GM20000 (cell line): ENCODE measurements around the gene SYK.
A peak's percentile ranks its signal among the peaks of the same experiment; 100 is the strongest.

Source experiments
- DNase-seq: peaks from one replicate; pipeline ENCODE4 v3.0.0; 2012; ENCODE audit warnings: low spot score
- CTCF ChIP-seq: IDR thresholded peaks from 2 replicates; pipeline ENCODE4 v1.5.1; 2012; ENCODE audit warnings: mild to moderate bottlenecking, control low read depth; ENCODE audit errors: extremely low read depth, missing control alignments

SYK gene

GRCh38 chr9:90869361-90869760 is 67.7 kb downstream of the SYK start:
- no peak for DNase-seq
- no peak for TF ChIP-seq CTCF

GRCh38 chr9:90870621-90871326 is 69.2 kb downstream of the SYK start:
- peak; percentile 60 for TF ChIP-seq CTCF
- peak; percentile 51 for DNase-seq

GRCh38 chr9:90871327-90871935 is 69.8 kb downstream of the SYK start:
- no peak for DNase-seq
- no peak for TF ChIP-seq CTCF

- no peak for TF ChIP-seq CTCF
These were observed 71.2 kb downstream of the SYK start for GRCh38 chr9:90872835-90873294.

GRCh38 chr9:90873422-90873821 is 71.8 kb downstream of the SYK start:
- TF ChIP-seq CTCF = no peak
- no peak for DNase-seq

More at GRCh38 chr9:90872835-90873294, 71.2 kb downstream of the SYK start:
- DNase-seq = no peak

GRCh38 chr9:90874194-90874593 is 72.6 kb downstream of the SYK start:
- DNase-seq = no peak
- TF ChIP-seq CTCF = no peak

GRCh38 chr9:90878562-90878961 is 76.9 kb downstream of the SYK start:
- no peak for DNase-seq
- no peak for TF ChIP-seq CTCF
